CD14-positive monocyte (primary cell): ENCODE data around the gene LHFPL3. TPM values are rescaled to one million over a fixed set of nuclear protein-coding genes. Genes with fewer than 3 reads are reported as not detected.

Experiments
- DNase-seq, 3 donors: peaks; one replicate each; pipeline ENCODE4 v3.0.0-alpha.2; 2011 to 2022
- H2AFZ ChIP-seq: 2 replicates; pipeline ENCODE4 v1.6.0; 2012; ENCODE audit warnings: mild to moderate bottlenecking, low read depth, low read length, inconsistent platforms; ENCODE audit not compliant: insufficient read depth, poor library complexity, severe bottlenecking
- H3K27ac ChIP-seq, 2 donors: 1 replicate in 1 of 2; 2 replicates in 1 of 2; pipeline ENCODE4 v1.5.1; 2012 to 2013; ENCODE audit warnings: low read length in 2 of 2, control low read depth in 1 of 2, inconsistent platforms in 1 of 2, low read depth in 1 of 2, mild to moderate bottlenecking in 1 of 2
- H3K27me3 ChIP-seq, 2 donors: one replicate each; pipeline versions ENCODE4 v1.6.0 to v1.6.1; 2011 to 2013; ENCODE audit warnings: low read length in 2 of 2; ENCODE audit not compliant: control insufficient read depth in 2 of 2, insufficient read depth in 2 of 2
- H3K36me3 ChIP-seq, 2 donors: replicated peaks in 1 of 2; 1 replicate in 1 of 2; 2 replicates in 1 of 2; pipeline versions ENCODE4 v1.5.1 to v1.6.1; 2012 to 2013; ENCODE audit warnings: low read length in 2 of 2, control low read depth in 1 of 2, inconsistent platforms in 1 of 2, mild to moderate bottlenecking in 1 of 2; ENCODE audit not compliant: insufficient read depth in 2 of 2, control insufficient read depth in 1 of 2
- H3K4me1 ChIP-seq, 2 donors: 1 replicate in 1 of 2; 2 replicates in 1 of 2; pipeline versions ENCODE4 v1.5.1 to v1.6.1; 2012 to 2013; ENCODE audit warnings: low read length in 2 of 2, control low read depth in 1 of 2, inconsistent platforms in 1 of 2, mild to moderate bottlenecking in 1 of 2, moderate library complexity in 1 of 2; ENCODE audit not compliant: insufficient read depth in 2 of 2, control insufficient read depth in 1 of 2
- H3K4me2 ChIP-seq: replicated peaks from 2 replicates; pipeline ENCODE3; 2012; ENCODE audit warnings: low read length, moderate library complexity, mild to moderate bottlenecking; ENCODE audit not compliant: poor library complexity, severe bottlenecking; ENCODE audit errors: extremely low read depth
- H3K4me3 ChIP-seq, 3 experiments: fragments of 200-600 bp in 1 of 3; sonication (generic) in 1 of 3; replicated peaks in 1 of 3; 1 replicate in 2 of 3; 2 replicates in 1 of 3; pipeline ENCODE4 v1.5.1; 2011 to 2013; ENCODE audit warnings: low read length in 3 of 3, mild to moderate bottlenecking in 3 of 3, control low read depth in 2 of 3, low read depth in 2 of 3, inconsistent platforms in 1 of 3, moderate library complexity in 1 of 3
- H3K79me2 ChIP-seq: 2 replicates; pipeline ENCODE4 v1.6.0; 2012; ENCODE audit warnings: mild to moderate bottlenecking, control low read depth, inconsistent platforms, low read length, moderate library complexity; ENCODE audit not compliant: insufficient read depth
- H3K9ac ChIP-seq: 2 replicates; pipeline ENCODE4 v1.6.0; 2017; ENCODE audit warnings: low read length, mild to moderate bottlenecking; ENCODE audit not compliant: insufficient read depth, poor library complexity, severe bottlenecking
- H3K9me3 ChIP-seq, 2 donors: replicated peaks in 1 of 2; 1 replicate in 1 of 2; 2 replicates in 1 of 2; pipeline versions ENCODE4 v1.5.1 to v1.6.1; 2012 to 2013; ENCODE audit warnings: low read length in 2 of 2, control low read depth in 1 of 2; ENCODE audit not compliant: control insufficient read depth in 1 of 2, insufficient read depth in 1 of 2
- H4K20me1 ChIP-seq: 2 replicates; pipeline ENCODE4 v1.6.0; 2012; ENCODE audit warnings: mild to moderate bottlenecking, low read length, control low read depth, moderate library complexity; ENCODE audit not compliant: insufficient read depth
- H3K27ac Mint-ChIP-seq, 7 donors: one replicate each; pipeline ENCODE4 v1.8.0; 2020; ENCODE audit warnings: mild to moderate bottlenecking in 7 of 7, mixed read lengths in 7 of 7, moderate library complexity in 6 of 7, inconsistent platforms in 2 of 7
- H3K27me3 Mint-ChIP-seq, 3 donors: one replicate each; pipeline ENCODE4 v1.8.0; 2021 to 2022; ENCODE audit warnings: low read depth in 3 of 3, mild to moderate bottlenecking in 3 of 3, mixed read lengths in 3 of 3, moderate library complexity in 3 of 3, inconsistent platforms in 1 of 3
- H3K36me3 Mint-ChIP-seq, 2 donors: one replicate each; pipeline ENCODE4 v1.8.0; 2020; ENCODE audit warnings: mixed read lengths in 2 of 2, inconsistent platforms in 1 of 2, mild to moderate bottlenecking in 1 of 2
- H3K4me1 Mint-ChIP-seq: one replicate; pipeline ENCODE4 v1.8.0; 2020; ENCODE audit warnings: mild to moderate bottlenecking, mixed read lengths
- H3K4me3 Mint-ChIP-seq, 2 donors: one replicate each; pipeline ENCODE4 v1.8.0; 2020; ENCODE audit warnings: mild to moderate bottlenecking in 2 of 2, mixed read lengths in 2 of 2, moderate library complexity in 1 of 2
- H3K9me3 Mint-ChIP-seq, 7 donors: one replicate each; pipeline ENCODE4 v1.8.0; 2020 to 2022; ENCODE audit warnings: mixed read lengths in 7 of 7, mild to moderate bottlenecking in 6 of 7, moderate library complexity in 6 of 7, inconsistent platforms in 2 of 7
- WGBS: methylation state at CpG from one replicate; pipeline ENCODE4 v1.1.5; 2013; ENCODE audit warnings: missing lambda C conversion rate; ENCODE audit not compliant: insufficient coverage; 5-methylcytosine and 5-hydroxymethylcytosine counted together
- intact Hi-C, 2 donors: fragments of 100-400 bp; cut with micrococcal nuclease; formaldehyde crosslinking; loops; one replicate each; pipeline versions ENCODE4 v1.15.0 to v1.15.1; 2023
- polyA plus RNA-seq, 3 donors: library from polyadenylated mRNA; depleted of rRNA in 1 of 3; unstranded in 2 of 3; stranded (reverse) in 1 of 3; fragments of 300-500 nt in 2 of 3; fragments of >200 nt in 1 of 3; fragmentation: Illumina TruSeq in 2 of 3; gene quantifications; 1 replicate in 2 of 3; 2 replicates in 1 of 3; pipeline ENCODE4 v1.2.3, GENCODE V29; 2012 to 2021
- TF ChIP-seq, protein P1 (sequence below): fragments of 200-600 bp; IDR thresholded peaks from one replicate; pipeline ENCODE4 v1.8.0; 2022; ENCODE audit warnings: antibody characterized with exemption, mild to moderate bottlenecking

LHFPL3 gene
- polyA plus RNA-seq, 3 donors: not detected

DNA sequence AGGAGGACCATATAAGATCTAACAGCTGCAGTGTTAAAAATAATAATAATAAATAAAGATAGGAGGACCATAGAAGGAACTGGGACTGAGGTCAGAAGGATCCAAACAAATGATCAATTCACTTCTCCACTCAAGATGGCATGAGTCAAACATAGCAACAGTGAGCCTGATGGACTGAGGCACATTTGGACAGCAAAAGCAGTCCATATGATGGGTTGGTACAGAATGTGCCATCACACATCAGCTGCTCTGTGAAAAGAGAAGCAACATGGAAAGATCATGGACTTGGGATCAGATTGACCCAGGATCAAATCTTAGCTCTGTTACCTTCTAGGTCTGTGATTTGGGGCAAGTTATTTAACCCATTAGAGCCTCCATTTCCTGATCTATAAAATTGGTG lies 496.7 kb downstream of the LHFPL3 start:
- Histone ChIP-seq H3K36me3 (no peaks in the 10 kb centered on the region), H4K20me1 (no peaks in the 10 kb centered on the region), H3K4me3 (no peak overlapping the region), H3K4me2 (no peak overlapping the region), H3K9ac (no peak overlapping the region), H3K27ac (no peak overlapping the region), H3K4me1 (no peaks in the 10 kb centered on the region), H3K9me3 (no peaks in the 10 kb centered on the region), H3K27me3 (no peaks in the 10 kb centered on the region), H3K79me2 (no peaks in the 10 kb centered on the region), H2AFZ (no peak overlapping the region)
- Mint-ChIP-seq H3K4me1 (no peaks in the 10 kb centered on the region), H3K36me3 (no peaks in the 10 kb centered on the region), H3K4me3 (no peak overlapping the region), H3K9me3 (no peaks in the 10 kb centered on the region), H3K27me3 (peaks cover 0 to 2% (median 1%) of the 10 kb centered on the region in 3 donors), H3K27ac (no peak overlapping the region)
- TF ChIP-seq, protein P1, sequence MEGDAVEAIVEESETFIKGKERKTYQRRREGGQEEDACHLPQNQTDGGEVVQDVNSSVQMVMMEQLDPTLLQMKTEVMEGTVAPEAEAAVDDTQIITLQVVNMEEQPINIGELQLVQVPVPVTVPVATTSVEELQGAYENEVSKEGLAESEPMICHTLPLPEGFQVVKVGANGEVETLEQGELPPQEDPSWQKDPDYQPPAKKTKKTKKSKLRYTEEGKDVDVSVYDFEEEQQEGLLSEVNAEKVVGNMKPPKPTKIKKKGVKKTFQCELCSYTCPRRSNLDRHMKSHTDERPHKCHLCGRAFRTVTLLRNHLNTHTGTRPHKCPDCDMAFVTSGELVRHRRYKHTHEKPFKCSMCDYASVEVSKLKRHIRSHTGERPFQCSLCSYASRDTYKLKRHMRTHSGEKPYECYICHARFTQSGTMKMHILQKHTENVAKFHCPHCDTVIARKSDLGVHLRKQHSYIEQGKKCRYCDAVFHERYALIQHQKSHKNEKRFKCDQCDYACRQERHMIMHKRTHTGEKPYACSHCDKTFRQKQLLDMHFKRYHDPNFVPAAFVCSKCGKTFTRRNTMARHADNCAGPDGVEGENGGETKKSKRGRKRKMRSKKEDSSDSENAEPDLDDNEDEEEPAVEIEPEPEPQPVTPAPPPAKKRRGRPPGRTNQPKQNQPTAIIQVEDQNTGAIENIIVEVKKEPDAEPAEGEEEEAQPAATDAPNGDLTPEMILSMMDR: no peak
- DNase-seq: no peak
- intact Hi-C loops: no loop called here

DNA sequence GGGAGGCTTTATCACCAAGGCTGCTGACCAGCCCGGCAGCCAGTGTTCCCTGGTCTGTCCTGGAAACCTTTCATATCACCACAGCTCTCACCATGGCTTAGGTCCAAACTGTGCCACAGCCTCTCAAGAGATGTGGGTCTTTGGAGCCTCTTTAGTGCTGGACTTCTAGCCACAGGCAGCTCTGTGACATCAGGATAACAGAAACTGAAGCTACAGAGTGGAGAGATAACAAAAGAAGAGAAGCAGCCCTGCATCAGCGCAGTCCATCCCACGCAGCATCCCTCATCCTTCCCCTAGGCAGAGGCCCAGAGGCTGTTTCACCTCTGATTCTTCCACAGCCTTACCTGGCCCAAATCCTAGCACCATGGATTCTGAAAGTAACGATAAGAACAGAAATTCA lies 497.7 kb downstream of the LHFPL3 start:
- no peaks in the 10 kb centered on the region for H3K9me3 Mint-ChIP-seq
- peaks cover 0 to 2% (median 2%) of the 10 kb centered on the region in 3 donors for H3K27me3 Mint-ChIP-seq
- H3K36me3 ChIP-seq: no peaks in the 10 kb centered on the region
- no peak overlapping the region for H3K4me2 ChIP-seq
- no peaks in the 10 kb centered on the region for H3K79me2 ChIP-seq
- H3K4me1 ChIP-seq: no peaks in the 10 kb centered on the region
- intact Hi-C loops: no loop called here
- H3K27ac Mint-ChIP-seq: no peak overlapping the region
- H3K4me3 Mint-ChIP-seq: no peak overlapping the region
- H3K4me1 Mint-ChIP-seq: no peaks in the 10 kb centered on the region
- no peak overlapping the region for H3K9ac ChIP-seq
- TF ChIP-seq, protein P1: no peak
- no peak overlapping the region for H2AFZ ChIP-seq
- no peaks in the 10 kb centered on the region for H3K9me3 ChIP-seq
- no peak for DNase-seq
- 100% methylated on average over 2 of the region's 4 CpGs for WGBS
- no peak overlapping the region for H3K27ac ChIP-seq
- H3K4me3 ChIP-seq: no peak overlapping the region
- no peaks in the 10 kb centered on the region for H3K27me3 ChIP-seq
- no peaks in the 10 kb centered on the region for H4K20me1 ChIP-seq
- no peaks in the 10 kb centered on the region for H3K36me3 Mint-ChIP-seq
